Sigmoid colon (tissue), 4 donors: Measurements from ENCODE around the gene TTLL8.

Source experiments
- CTCF ChIP-seq, 4 experiments: fragments of 450-650 bp in 3 of 4; fragments of 200-600 bp in 1 of 4; IDR thresholded peaks; one replicate each; pipeline ENCODE4 v1.5.1; 2016 to 2019; ENCODE audit warnings: antibody characterized with exemption in 4 of 4, mild to moderate bottlenecking in 3 of 4, moderate library complexity in 2 of 4
- POLR2A ChIP-seq, 2 donors: fragments of 450-650 bp; IDR thresholded peaks; one replicate each; pipeline ENCODE4 v1.6.1; 2016; ENCODE audit warnings: antibody characterized with exemption in 2 of 2, mild to moderate bottlenecking in 2 of 2, moderate library complexity in 2 of 2
- POLR2AphosphoS5 ChIP-seq, 4 donors: sonication (generic); formaldehyde crosslinking; IDR thresholded peaks; one replicate each; pipeline ENCODE4 v1.6.1; 2017; ENCODE audit warnings: antibody characterized with exemption in 4 of 4

DNA sequence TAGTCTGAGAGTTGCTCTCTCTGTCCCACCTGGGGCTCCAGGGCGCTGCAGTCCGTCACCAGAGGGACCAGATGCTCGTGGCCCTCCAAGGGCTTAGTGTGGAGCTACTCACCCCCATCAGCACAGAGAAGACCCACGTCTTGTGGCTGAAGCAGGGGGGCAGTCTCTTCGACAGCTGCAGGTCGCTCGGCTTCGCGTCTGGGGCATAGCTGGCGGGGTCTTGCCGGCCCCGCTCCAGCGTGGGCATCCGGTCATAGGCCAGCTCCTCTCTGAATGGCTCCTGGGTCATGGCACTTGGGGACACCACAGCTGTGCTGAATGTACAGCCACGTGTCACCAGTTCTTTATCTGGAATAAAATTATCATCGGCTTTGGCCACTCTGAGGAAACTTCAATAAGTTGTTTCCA is 26.5 kb upstream of the TTLL8 start:
- TF ChIP-seq POLR2AphosphoS5 (IDR thresholded peaks at IDR 0.05) (no peak), CTCF (IDR thresholded peaks at IDR 0.05) (no peak), POLR2A (IDR thresholded peaks at IDR 0.05) (no peak)
